ENCODE data around the gene PPIF.
A peak's percentile ranks its signal among the peaks of the same experiment; 100 is the strongest.

The PPIF gene

DNA sequence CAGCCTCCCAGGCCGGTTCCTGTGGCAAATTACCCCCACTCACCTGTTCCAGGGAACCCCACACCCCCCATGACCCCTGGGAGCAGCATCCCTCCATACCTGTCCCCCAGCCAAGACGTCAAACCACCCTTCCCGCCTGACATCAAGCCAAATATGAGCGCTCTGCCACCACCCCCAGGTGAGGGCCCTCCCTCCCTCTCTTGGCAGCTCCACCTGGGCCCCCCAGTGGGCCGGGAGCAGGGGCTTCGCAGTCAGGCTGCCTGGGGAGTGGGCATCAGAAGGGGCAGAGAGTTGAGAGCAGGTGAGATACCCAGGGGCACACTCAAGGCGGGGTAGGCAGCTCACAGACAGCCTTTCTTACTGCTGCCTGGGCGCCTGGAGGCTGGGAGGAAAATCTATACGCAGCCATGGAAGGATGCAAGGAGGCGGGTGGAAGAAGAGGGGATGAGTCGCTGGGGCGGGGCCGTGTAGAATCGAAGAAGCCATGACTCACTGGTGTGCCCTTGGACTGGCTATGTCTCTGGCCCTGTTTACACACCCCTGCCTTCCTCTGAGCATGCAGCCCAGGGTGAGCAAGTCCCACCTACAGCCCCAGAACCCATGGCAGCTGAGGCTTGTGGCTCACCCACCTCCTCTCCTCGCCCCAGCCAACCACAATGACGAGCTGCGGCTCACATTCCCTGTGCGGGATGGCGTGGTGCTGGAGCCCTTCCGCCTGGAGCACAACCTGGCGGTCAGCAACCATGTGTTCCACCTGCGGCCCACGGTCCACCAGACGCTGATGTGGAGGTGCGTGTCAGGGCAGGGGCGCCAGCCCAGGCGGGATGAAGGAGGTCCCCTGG lies 48.6 kb upstream of the PPIF start (continued):
- no peak for TF ChIP-seq ZBTB20 (tag by site-specific recombination; IDR thresholded peaks at IDR 0.05)
- TF ChIP-seq ZBTB17 (tag by site-specific recombination; IDR thresholded peaks at IDR 0.05) = 0 out of 2 replicates have a peak, but pooled peaks have one; percentile 16
- TF ChIP-seq MYNN (tag by site-specific recombination; IDR thresholded peaks at IDR 0.05; ENCODE audit: borderline replicate concordance) = no peak
- peak; percentile 79 for TF ChIP-seq EGR2 (tag by site-specific recombination; IDR thresholded peaks at IDR 0.05; ENCODE audit: low read depth)

GRCh38 chr10:79299397-79300241 lies 47.6 kb upstream of the PPIF start:
- ChIA-PET POLR2A (no interaction called here), CTCF (interaction anchor here (0.6 kb wide), 1 partner anchor 17 kb away, joined by 4 read pairs; no protein-coding TSS in a partner anchor)
- no peak for TF ChIP-seq ZXDB (tag by site-specific recombination; IDR thresholded peaks at IDR 0.05)
- TF ChIP-seq ZFHX2 (tag by site-specific recombination; conservative IDR thresholded peaks at IDR 0.05) = 0 out of 2 replicates have a peak, but pooled peaks have one; percentile 8
- Histone ChIP-seq H3K27ac (ENCODE audit: extremely low read depth, low read depth, low read length) (no peak overlapping the region), H3K4me1 (ENCODE audit: control insufficient read depth, insufficient read depth, low read length) (no peaks in the 10 kb centered on the region), H3K4me3 (ENCODE audit: low read depth, low read length) (no peak overlapping the region), H3K36me3 (ENCODE audit: control insufficient read depth in 2 of 2, insufficient read depth in 1 of 2, low read length in 2 of 2) (peaks cover 0 to 86% of the 10 kb centered on the region in 2 experiments; a peak in 2 of 3 replicates), H3K9me3 (ENCODE audit: control insufficient read depth, insufficient read depth, low read depth, low read length) (no peaks in the 10 kb centered on the region)

DNA sequence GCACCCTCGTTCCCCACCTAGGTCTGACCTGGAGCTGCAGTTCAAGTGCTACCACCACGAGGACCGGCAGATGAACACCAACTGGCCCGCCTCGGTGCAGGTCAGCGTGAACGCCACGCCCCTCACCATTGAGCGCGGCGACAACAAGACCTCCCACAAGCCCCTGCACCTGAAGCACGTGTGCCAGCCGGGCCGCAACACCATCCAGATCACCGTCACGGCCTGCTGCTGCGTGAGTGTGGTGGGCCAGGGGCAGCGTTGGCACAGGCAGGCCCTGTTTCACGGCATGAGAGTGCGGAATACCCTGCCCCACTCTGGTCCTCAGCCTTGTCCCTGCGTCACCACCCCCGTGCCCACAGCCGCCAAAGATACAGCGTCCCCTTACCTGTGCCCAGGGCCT lies 46.6 kb upstream of the PPIF start:
- Histone ChIP-seq H3K27ac (ENCODE audit: extremely low read depth, low read depth, low read length) (no peak overlapping the region), H3K4me1 (ENCODE audit: control insufficient read depth, insufficient read depth, low read length) (no peaks in the 10 kb centered on the region), H3K36me3 (ENCODE audit: control insufficient read depth in 2 of 2, insufficient read depth in 1 of 2, low read length in 2 of 2) (peaks cover 0 to 87% of the 10 kb centered on the region in 2 experiments; a peak in 2 of 3 replicates), H3K4me3 (ENCODE audit: low read depth, low read length) (no peak overlapping the region), H3K9me3 (ENCODE audit: control insufficient read depth, insufficient read depth, low read depth, low read length) (no peaks in the 10 kb centered on the region)
- ChIA-PET POLR2A (no interaction called here), CTCF (no interaction called here)
- no peak for TF ChIP-seq ZNF140 (tag by site-specific recombination; IDR thresholded peaks at IDR 0.05)
- TF ChIP-seq ZNF596 (tag by site-specific recombination; IDR thresholded peaks at IDR 0.05) = no peak
- no peak for TF ChIP-seq SP2 (tag by site-specific recombination; IDR thresholded peaks at IDR 0.05)
- TF ChIP-seq, protein P1, sequence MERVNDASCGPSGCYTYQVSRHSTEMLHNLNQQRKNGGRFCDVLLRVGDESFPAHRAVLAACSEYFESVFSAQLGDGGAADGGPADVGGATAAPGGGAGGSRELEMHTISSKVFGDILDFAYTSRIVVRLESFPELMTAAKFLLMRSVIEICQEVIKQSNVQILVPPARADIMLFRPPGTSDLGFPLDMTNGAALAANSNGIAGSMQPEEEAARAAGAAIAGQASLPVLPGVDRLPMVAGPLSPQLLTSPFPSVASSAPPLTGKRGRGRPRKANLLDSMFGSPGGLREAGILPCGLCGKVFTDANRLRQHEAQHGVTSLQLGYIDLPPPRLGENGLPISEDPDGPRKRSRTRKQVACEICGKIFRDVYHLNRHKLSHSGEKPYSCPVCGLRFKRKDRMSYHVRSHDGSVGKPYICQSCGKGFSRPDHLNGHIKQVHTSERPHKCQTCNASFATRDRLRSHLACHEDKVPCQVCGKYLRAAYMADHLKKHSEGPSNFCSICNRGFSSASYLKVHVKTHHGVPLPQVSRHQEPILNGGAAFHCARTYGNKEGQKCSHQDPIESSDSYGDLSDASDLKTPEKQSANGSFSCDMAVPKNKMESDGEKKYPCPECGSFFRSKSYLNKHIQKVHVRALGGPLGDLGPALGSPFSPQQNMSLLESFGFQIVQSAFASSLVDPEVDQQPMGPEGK (tag by site-specific recombination; IDR thresholded peaks at IDR 0.05) = no peak
- no peak for TF ChIP-seq ZNF529 (tag by site-specific recombination; IDR thresholded peaks at IDR 0.05; ENCODE audit: insufficient replicate concordance)
- TF ChIP-seq HOXD13 (CRISPR knock-in tag; IDR thresholded peaks at IDR 0.05; ENCODE audit: borderline replicate concordance) = no peak

DNA sequence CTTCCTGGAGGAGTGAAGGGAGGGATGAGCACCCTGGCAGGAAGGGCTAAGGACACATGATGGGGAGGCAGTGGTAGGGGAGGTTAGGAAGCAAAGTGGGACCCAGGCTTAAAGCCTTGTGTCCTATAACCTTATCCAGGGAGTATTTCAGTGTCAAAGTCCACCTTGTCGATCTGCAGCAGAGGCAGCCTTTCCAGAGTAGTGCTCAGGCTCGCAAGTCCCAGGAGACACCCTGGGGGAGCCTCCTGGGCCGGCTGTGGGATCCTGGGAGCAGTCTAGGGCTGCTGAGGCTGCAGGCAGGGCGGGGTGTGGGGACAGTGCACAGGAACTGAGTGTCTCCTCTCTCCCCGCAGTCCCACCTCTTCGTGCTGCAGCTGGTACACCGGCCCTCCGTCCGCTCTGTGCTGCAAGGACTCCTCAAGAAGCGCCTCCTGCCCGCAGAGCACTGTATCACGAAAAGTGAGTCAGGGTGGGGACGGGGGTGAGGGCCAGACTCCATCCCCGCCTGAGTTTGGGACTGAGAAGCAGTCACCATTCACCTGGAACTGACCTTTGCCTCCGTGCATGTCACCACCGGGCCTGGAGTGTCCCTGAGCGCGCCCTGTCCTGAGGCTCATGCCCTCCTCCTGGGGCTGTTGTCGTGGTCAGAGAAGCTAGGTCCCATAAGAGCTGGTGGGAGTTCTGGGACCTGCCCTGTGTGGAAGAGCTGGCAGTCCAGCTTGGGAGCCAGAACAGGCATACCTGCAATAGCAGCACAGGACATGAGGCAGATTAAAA lies 45.3 kb upstream of the PPIF start:
- Histone ChIP-seq H3K4me3 (ENCODE audit: low read depth, low read length) (no peak overlapping the region), H3K9me3 (ENCODE audit: control insufficient read depth, insufficient read depth, low read depth, low read length) (no peaks in the 10 kb centered on the region), H3K4me1 (ENCODE audit: control insufficient read depth, insufficient read depth, low read length) (no peaks in the 10 kb centered on the region), H3K36me3 (ENCODE audit: control insufficient read depth in 2 of 2, insufficient read depth in 1 of 2, low read length in 2 of 2) (peaks cover 0 to 89% of the 10 kb centered on the region in 2 experiments; a peak in 2 of 3 replicates), H3K27ac (ENCODE audit: extremely low read depth, low read depth, low read length) (no peak overlapping the region)
- POLR2A ChIA-PET = no interaction called here
- CTCF ChIA-PET = no interaction called here
- no peak for TF ChIP-seq ZSCAN23 (tag by site-specific recombination; IDR thresholded peaks at IDR 0.05)
- TF ChIP-seq REPIN1 (tag by site-specific recombination; IDR thresholded peaks at IDR 0.05; ENCODE audit: low read depth) = no peak
- no peak for TF ChIP-seq ZNF350 (tag by site-specific recombination; IDR thresholded peaks at IDR 0.05)
- TF ChIP-seq ZNF596 (tag by site-specific recombination; IDR thresholded peaks at IDR 0.05) = no peak
- no peak for TF ChIP-seq PRDM10 (tag by site-specific recombination; IDR thresholded peaks at IDR 0.05)
- TF ChIP-seq ZEB2 (tag by site-specific recombination; IDR thresholded peaks at IDR 0.05) = no peak
- TF ChIP-seq ELK4 (IDR thresholded peaks at IDR 0.05; ENCODE audit: borderline replicate concordance, low read depth, low read length) = no peak
- TF ChIP-seq GLIS1 (tag by site-specific recombination; IDR thresholded peaks at IDR 0.05) = peak; percentile 51
